ENCODE data around the gene ADAM29. TPM values are rescaled to one million over a fixed set of nuclear protein-coding genes. Genes with fewer than 3 reads are reported as not detected.

ADAM29 gene
- total RNA-seq (2013), result not detected
- polyA plus RNA-seq (not detected), polyA minus RNA-seq (not detected in 2 replicates), total RNA-seq (0 to 1.4 (median 0) reads per million in 11 experiments)

GRCh38 chr4:174918058-174918457, at the start of gene ADAM29:
Gene ADAM29 (plus strand): TSS chr4:174918358. CDS start chr4:174975526, 57,168 bp downstream.
- H3K27me3 Mint-ChIP-seq (ENCODE audit: low read depth in 3 of 3), result peaks cover 0 to 1% (median 0%) of the 10 kb centered on the region in 3 donors
- Histone ChIP-seq H3K27me3 (ENCODE audit: control insufficient read depth in 2 of 2, insufficient read depth in 2 of 2, low read length in 2 of 2) (no peaks in the 10 kb centered on the region), H3K79me2 (ENCODE audit: insufficient read depth, low read length) (no peaks in the 10 kb centered on the region), H3K36me3 (replicated peaks in 1 of 2; ENCODE audit: control insufficient read depth in 1 of 2, insufficient read depth in 2 of 2, low read length in 2 of 2) (no peaks in the 10 kb centered on the region), H2AFZ (ENCODE audit: insufficient read depth, low read depth, low read length, poor library complexity, severe bottlenecking) (no peak within 1 kb of the TSS), H3K4me2 (replicated peaks; ENCODE audit: extremely low read depth, low read length, poor library complexity, severe bottlenecking) (no peak within 1 kb of the TSS), H3K4me1 (ENCODE audit: control insufficient read depth in 1 of 2, insufficient read depth in 2 of 2, low read length in 2 of 2) (no peaks in the 10 kb centered on the region), H3K27ac (ENCODE audit: low read depth in 1 of 2, low read length in 2 of 2) (no peak within 1 kb of the TSS), H4K20me1 (ENCODE audit: insufficient read depth, low read length) (no peaks in the 10 kb centered on the region), H3K9ac (ENCODE audit: insufficient read depth, low read length, poor library complexity, severe bottlenecking) (no peak within 1 kb of the TSS), H3K9me3 (replicated peaks in 1 of 2; ENCODE audit: control insufficient read depth in 1 of 2, insufficient read depth in 1 of 2, low read length in 2 of 2) (no peaks in the 10 kb centered on the region), H3K4me3 (replicated peaks in 1 of 3; ENCODE audit: low read depth in 2 of 3, low read length in 3 of 3) (no peak within 1 kb of the TSS)
- H3K4me1 Mint-ChIP-seq, result no peaks in the 10 kb centered on the region
- no peaks in the 10 kb centered on the region for H3K36me3 Mint-ChIP-seq
- no peak for TF ChIP-seq CTCF (IDR thresholded peaks at IDR 0.05)
- H3K4me3 Mint-ChIP-seq, result no peak within 1 kb of the TSS
- no peak within 1 kb of the TSS for H3K27ac Mint-ChIP-seq
- peaks cover 0 to 6% (median 0%) of the 10 kb centered on the region in 7 donors for H3K9me3 Mint-ChIP-seq
- intact Hi-C loops (cut with micrococcal nuclease), result no loop called here
- no CpG with 5 or more reads among the region's 5 CpGs for WGBS (ENCODE audit: insufficient coverage)
- DNase-seq, result no peak

GRCh38 chr4:174869339-174869738, 48.8 kb upstream of the ADAM29 start:
- Mint-ChIP-seq H3K9me3 (peaks cover 0 to 2% (median 0%) of the 10 kb centered on the region in 7 donors), H3K27ac (no peak overlapping the region), H3K4me1 (no peaks in the 10 kb centered on the region), H3K36me3 (no peaks in the 10 kb centered on the region), H3K27me3 (ENCODE audit: low read depth in 3 of 3) (no peaks in the 10 kb centered on the region), H3K4me3 (no peak overlapping the region)
- H3K36me3 ChIP-seq (replicated peaks in 1 of 2; ENCODE audit: control insufficient read depth in 1 of 2, insufficient read depth in 2 of 2, low read length in 2 of 2), result no peaks in the 10 kb centered on the region
- no peak for TF ChIP-seq CTCF (IDR thresholded peaks at IDR 0.05)
- no peak overlapping the region for H3K9ac ChIP-seq (ENCODE audit: insufficient read depth, low read length, poor library complexity, severe bottlenecking)
- intact Hi-C loops (cut with micrococcal nuclease), result no loop called here
- H3K27ac ChIP-seq (ENCODE audit: low read depth in 1 of 2, low read length in 2 of 2), result no peak overlapping the region
- no peaks in the 10 kb centered on the region for H3K4me1 ChIP-seq (ENCODE audit: control insufficient read depth in 1 of 2, insufficient read depth in 2 of 2, low read length in 2 of 2)
- H4K20me1 ChIP-seq (ENCODE audit: insufficient read depth, low read length), result no peaks in the 10 kb centered on the region
- H2AFZ ChIP-seq (ENCODE audit: insufficient read depth, low read depth, low read length, poor library complexity, severe bottlenecking), result no peak overlapping the region
- no peaks in the 10 kb centered on the region for H3K9me3 ChIP-seq (replicated peaks in 1 of 2; ENCODE audit: control insufficient read depth in 1 of 2, insufficient read depth in 1 of 2, low read length in 2 of 2)
- no CpG with 5 or more reads among the region's 3 CpGs for whole genome bisulfite sequencing (ENCODE audit: insufficient coverage)
- H3K27me3 ChIP-seq (ENCODE audit: control insufficient read depth in 2 of 2, insufficient read depth in 2 of 2, low read length in 2 of 2), result no peaks in the 10 kb centered on the region
- H3K4me2 ChIP-seq (replicated peaks; ENCODE audit: extremely low read depth, low read length, poor library complexity, severe bottlenecking), result no peak overlapping the region
- H3K79me2 ChIP-seq (ENCODE audit: insufficient read depth, low read length), result no peaks in the 10 kb centered on the region
- no peak overlapping the region for H3K4me3 ChIP-seq (replicated peaks in 1 of 3; ENCODE audit: low read depth in 2 of 3, low read length in 3 of 3)
- DNase-seq, result no peak
